ENCODE data around the gene ARHGAP44. TPM values are rescaled to one million over a fixed set of nuclear protein-coding genes. Genes with fewer than 3 reads are reported as not detected.

The ARHGAP44 gene
- total and polyA plus RNA-seq, 2 donors (not counting 3 experiments of a cell fraction or from before 2014, with no cell fraction given) = 0.11 to 0.42 TPM

GRCh38 chr17:12744298-12744697, 45.0 kb upstream of the ARHGAP44 start:
- CTCF ChIA-PET = interaction anchor here (2.5 kb wide), 1 partner anchor 490 kb away, joined by 19 read pairs; no protein-coding TSS in a partner anchor
- H3K27ac ChIP-seq (ENCODE audit: insufficient read depth, low read depth, low read length) = no peak overlapping the region
- DNase-seq (ENCODE audit: low read depth, low spot score) (no peak), FAIRE-seq (no peak)
- H3K79me2 ChIP-seq (ENCODE audit: control insufficient read depth, insufficient read depth, low read length) = no peaks in the 10 kb centered on the region
- H3K4me2 ChIP-seq (ENCODE audit: insufficient read depth, low read length) = no peak overlapping the region
- intact Hi-C loops (cut with micrococcal nuclease) (no loop called here), dilution Hi-C loops (cut with MboI; ENCODE audit: extremely low pct_ligation_motif_present, low sequenced_read_pairs) (no loop called here)
- BruUV-seq (replicated peaks) = no TSS peak
- no peaks in the 10 kb centered on the region for H3K9me1 ChIP-seq (replicated peaks; ENCODE audit: control insufficient read depth, extremely low read depth, insufficient read depth, low read length)
- H3K36me3 ChIP-seq (ENCODE audit: control insufficient read depth in 2 of 2, extremely low read depth in 1 of 2, insufficient read depth in 2 of 2, low read length in 2 of 2) = no peaks in the 10 kb centered on the region
- POLR2A ChIA-PET = no interaction called here
- no peak overlapping the region for H3K4me3 ChIP-seq (replicated peaks in 1 of 3; ENCODE audit: insufficient read depth in 1 of 3, low read depth in 1 of 3, low read length in 3 of 3)
- no peaks in the 10 kb centered on the region for H4K20me1 ChIP-seq (replicated peaks; ENCODE audit: control insufficient read depth, extremely low read depth, insufficient read depth, low read length)
- no peaks in the 10 kb centered on the region for H3K27me3 ChIP-seq (ENCODE audit: control insufficient read depth in 2 of 2, insufficient read depth in 2 of 2, low read length in 2 of 2)
- no peak overlapping the region for H2AFZ ChIP-seq (ENCODE audit: low read depth, low read length)
- H3K4me1 ChIP-seq (ENCODE audit: control insufficient read depth, extremely low read depth, insufficient read depth, low read length) = no peaks in the 10 kb centered on the region
- no peak for TF ChIP-seq MYC (IDR thresholded peaks at IDR 0.05; ENCODE audit: low read depth, low read length)
- no peak overlapping the region for H3K9ac ChIP-seq (replicated peaks; ENCODE audit: extremely low read depth, insufficient read depth, low read length)
- no peaks in the 10 kb centered on the region for H3K9me3 ChIP-seq (replicated peaks; ENCODE audit: control insufficient read depth, insufficient read depth, low read length)

- CTCF ChIA-PET = no interaction called here
- BruUV-seq (replicated peaks) = no TSS peak
- Histone ChIP-seq H3K27ac (ENCODE audit: insufficient read depth, low read depth, low read length) (no peak overlapping the region), H3K9ac (replicated peaks; ENCODE audit: extremely low read depth, insufficient read depth, low read length) (no peak overlapping the region), H3K27me3 (ENCODE audit: control insufficient read depth in 2 of 2, insufficient read depth in 2 of 2, low read length in 2 of 2) (no peaks in the 10 kb centered on the region), H3K4me2 (ENCODE audit: insufficient read depth, low read length) (no peak overlapping the region), H4K20me1 (replicated peaks; ENCODE audit: control insufficient read depth, extremely low read depth, insufficient read depth, low read length) (no peaks in the 10 kb centered on the region), H3K79me2 (ENCODE audit: control insufficient read depth, insufficient read depth, low read length) (no peaks in the 10 kb centered on the region), H3K36me3 (ENCODE audit: control insufficient read depth in 2 of 2, extremely low read depth in 1 of 2, insufficient read depth in 2 of 2, low read length in 2 of 2) (no peaks in the 10 kb centered on the region), H3K4me1 (ENCODE audit: control insufficient read depth, extremely low read depth, insufficient read depth, low read length) (no peaks in the 10 kb centered on the region), H3K4me3 (replicated peaks in 1 of 3; ENCODE audit: insufficient read depth in 1 of 3, low read depth in 1 of 3, low read length in 3 of 3) (no peak overlapping the region), H3K9me1 (replicated peaks; ENCODE audit: control insufficient read depth, extremely low read depth, insufficient read depth, low read length) (no peaks in the 10 kb centered on the region), H3K9me3 (replicated peaks; ENCODE audit: control insufficient read depth, insufficient read depth, low read length) (no peaks in the 10 kb centered on the region), H2AFZ (ENCODE audit: low read depth, low read length) (no peak overlapping the region)
- DNase-seq (ENCODE audit: low read depth, low spot score) (no peak), FAIRE-seq (no peak)
- POLR2A ChIA-PET = no interaction called here
- dilution Hi-C loops (cut with MboI; ENCODE audit: extremely low pct_ligation_motif_present, low sequenced_read_pairs) = no loop called here
- TF ChIP-seq CTCF (IDR thresholded peaks at IDR 0.05; ENCODE audit: extremely low read depth in 1 of 2, insufficient read depth in 1 of 2, low read depth in 1 of 2, low read length in 2 of 2) (no peak), GATA2 (IDR thresholded peaks at IDR 0.05; ENCODE audit: insufficient read depth, insufficient read length, low read depth, low read length) (no peak), JUN (IDR thresholded peaks at IDR 0.05; ENCODE audit: borderline replicate concordance, insufficient read depth, insufficient read length, low read depth) (no peak), POLR2AphosphoS5 (IDR thresholded peaks at IDR 0.05; ENCODE audit: insufficient read depth, low read depth, low read length) (no peak), EZH2 (IDR thresholded peaks at IDR 0.05; ENCODE audit: borderline replicate concordance, low read depth, low read length, severe bottlenecking) (no peak), MAX (IDR thresholded peaks at IDR 0.05; ENCODE audit: insufficient read depth, insufficient read length) (no peak), MYC (IDR thresholded peaks at IDR 0.05; ENCODE audit: low read depth, low read length) (no peak), POLR2A (IDR thresholded peaks at IDR 0.05; ENCODE audit: low read depth, low read length) (no peak), FOS (IDR thresholded peaks at IDR 0.05; ENCODE audit: borderline replicate concordance, insufficient read depth, low read length) (no peak)
- intact Hi-C loops (cut with micrococcal nuclease) = no loop called here
Observed at GRCh38 chr17:12744786-12745185, 44.5 kb upstream of the ARHGAP44 start.

All from endothelial cell of umbilical vein (primary cell).